CD8-positive, alpha-beta memory T cell (primary cell): ENCODE data around the gene GAD2. TPM values are rescaled to one million over a fixed set of nuclear protein-coding genes. Genes with fewer than 3 reads are reported as not detected.
A peak's percentile ranks its signal among the peaks of the same experiment; 100 is the strongest.

ENCODE experiments used
- CTCF ChIA-PET: fragments of 350-600 bp; sonication (Branson Sonifier 250); formaldehyde crosslinking; loops from one replicate; lab custom pipeline; 2021; ENCODE audit warnings: antibody characterized with exemption; lab: Charles Lee
- POLR2A ChIA-PET: fragments of 350-600 bp; sonication (Branson Sonifier 250); formaldehyde crosslinking; loops from one replicate; lab custom pipeline; 2021; ENCODE audit warnings: antibody characterized with exemption; lab: Charles Lee
- DNase-seq, 5 donors: peaks; one replicate each; pipeline versions ENCODE4 v3.0.0 to v3.0.0-alpha.2; 2020 to 2022; ENCODE audit warnings: mixed read lengths in 1 of 5
- H3K27ac ChIP-seq: one replicate; pipeline ENCODE4 v1.7.0; 2013; ENCODE audit warnings: low read depth, mild to moderate bottlenecking, low read length, moderate library complexity
- H3K27me3 ChIP-seq: 2 replicates; pipeline ENCODE4 v1.7.0; 2013; ENCODE audit warnings: low read length, mild to moderate bottlenecking; ENCODE audit not compliant: insufficient read depth, poor library complexity, severe bottlenecking
- H3K36me3 ChIP-seq: 2 replicates; pipeline ENCODE4 v1.7.0; 2013; ENCODE audit warnings: mild to moderate bottlenecking, low read length, moderate library complexity; ENCODE audit not compliant: insufficient read depth
- H3K4me1 ChIP-seq: 2 replicates; pipeline ENCODE4 v1.7.0; 2013; ENCODE audit warnings: mild to moderate bottlenecking, low read length, moderate library complexity; ENCODE audit not compliant: insufficient read depth
- H3K4me3 ChIP-seq: 2 replicates; pipeline ENCODE4 v1.7.0; 2013; ENCODE audit warnings: mild to moderate bottlenecking, low read length
- H3K9me3 ChIP-seq: 2 replicates; pipeline ENCODE4 v1.7.0; 2013; ENCODE audit warnings: mild to moderate bottlenecking, low read length
- H3K27ac Mint-ChIP-seq, 8 donors: one replicate each; pipeline ENCODE4 v1.8.0; 2020 to 2021; ENCODE audit warnings: mixed read lengths in 8 of 8, mild to moderate bottlenecking in 6 of 8, inconsistent platforms in 3 of 8, moderate library complexity in 3 of 8
- H3K27me3 Mint-ChIP-seq, 2 donors: one replicate each; pipeline ENCODE4 v1.8.0; 2020 to 2021; ENCODE audit warnings: mixed read lengths in 2 of 2, mild to moderate bottlenecking in 1 of 2, moderate library complexity in 1 of 2
- H3K36me3 Mint-ChIP-seq, 3 donors: one replicate each; pipeline ENCODE4 v1.8.0; 2020 to 2021; ENCODE audit warnings: mixed read lengths in 3 of 3, inconsistent platforms in 1 of 3, mild to moderate bottlenecking in 1 of 3
- H3K4me1 Mint-ChIP-seq, 3 donors: one replicate each; pipeline ENCODE4 v1.8.0; 2020 to 2021; ENCODE audit warnings: mixed read lengths in 3 of 3, inconsistent platforms in 1 of 3, mild to moderate bottlenecking in 1 of 3
- H3K4me3 Mint-ChIP-seq, 7 donors: one replicate each; pipeline ENCODE4 v1.8.0; 2020 to 2021; ENCODE audit warnings: mixed read lengths in 7 of 7, mild to moderate bottlenecking in 6 of 7, moderate library complexity in 4 of 7, inconsistent platforms in 2 of 7
- H3K9me3 Mint-ChIP-seq, 5 donors: one replicate each; pipeline ENCODE4 v1.8.0; 2020 to 2022; ENCODE audit warnings: mixed read lengths in 5 of 5, mild to moderate bottlenecking in 3 of 5, moderate library complexity in 2 of 5, inconsistent platforms in 1 of 5
- polyA plus RNA-seq: library from polyadenylated mRNA; unstranded; fragments of 300-500 nt; fragmentation: Illumina TruSeq; gene quantifications from one replicate; pipeline ENCODE4 v1.2.3, GENCODE V29; 2021
- total RNA-seq, 2 experiments: library from RNA; stranded (reverse); gene quantifications; one replicate each; pipeline ENCODE4 v1.2.3, GENCODE V29; 2021

The GAD2 gene
- total RNA-seq (not detected), polyA plus RNA-seq (not detected)

GRCh38 chr10:26216585-26217395 is at the start of gene GAD2:
Gene GAD2, plus strand, starts transcription at chr10:26216774. Its CDS starts 36 bp downstream, at chr10:26216810.
- H3K27ac ChIP-seq = no peak within 1 kb of the TSS
- Mint-ChIP-seq H3K36me3 (no peaks in the 10 kb centered on the region), H3K9me3 (peaks cover 0 to 1% (median 0%) of the 10 kb centered on the region in 5 donors), H3K27ac (no peak within 1 kb of the TSS), H3K4me1 (peaks cover 18 to 44% (median 39%) of the 10 kb centered on the region in 3 donors), H3K4me3 (peak within 1 kb of the TSS in 6 of 7 donors; percentile 63 to 92 (median 73)), H3K27me3 (peaks cover 74 to 88% of the 10 kb centered on the region in 2 donors)
- ChIA-PET POLR2A (no interaction called here), CTCF (no interaction called here)
- no peak within 1 kb of the TSS for H3K4me3 ChIP-seq
- no peak for DNase-seq
- peaks cover 33% of the 10 kb centered on the region for H3K27me3 ChIP-seq
- H3K36me3 ChIP-seq = no peaks in the 10 kb centered on the region
- H3K9me3 ChIP-seq = no peaks in the 10 kb centered on the region
- H3K4me1 ChIP-seq = no peaks in the 10 kb centered on the region

GRCh38 chr10:26169466-26169865 is 47.1 kb upstream of the GAD2 start:
- Histone ChIP-seq H3K9me3 (no peaks in the 10 kb centered on the region), H3K4me3 (no peak overlapping the region), H3K36me3 (no peaks in the 10 kb centered on the region), H3K4me1 (no peaks in the 10 kb centered on the region), H3K27me3 (no peaks in the 10 kb centered on the region), H3K27ac (no peak overlapping the region)
- Mint-ChIP-seq H3K4me3 (no peak overlapping the region), H3K36me3 (no peaks in the 10 kb centered on the region), H3K9me3 (no peaks in the 10 kb centered on the region), H3K4me1 (no peaks in the 10 kb centered on the region), H3K27ac (no peak overlapping the region), H3K27me3 (peaks cover 5 to 18% of the 10 kb centered on the region in 2 donors)
- ChIA-PET POLR2A (no interaction called here), CTCF (no interaction called here)
- no peak for DNase-seq

DNA sequence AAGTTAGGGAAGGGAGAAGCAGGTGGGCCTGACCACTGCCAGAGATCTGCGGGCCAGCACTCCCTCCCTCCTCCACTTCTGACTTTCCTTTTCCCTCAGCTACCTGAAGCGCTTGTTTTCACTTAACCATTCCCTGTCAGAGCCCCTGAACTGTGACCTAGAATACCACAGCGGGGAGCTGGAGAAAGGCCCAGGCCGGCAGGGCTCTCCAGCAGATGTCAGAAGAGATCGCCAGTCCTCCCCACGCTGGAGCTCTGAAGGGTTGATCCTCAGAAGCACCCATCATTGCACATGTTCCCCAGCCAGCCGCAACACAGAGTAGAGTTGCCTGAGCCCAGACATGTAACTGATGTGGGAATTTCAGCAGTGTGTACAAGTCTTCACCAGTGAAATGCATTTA is 44.4 kb upstream of the GAD2 start:
- no peaks in the 10 kb centered on the region for H3K9me3 Mint-ChIP-seq
- Histone ChIP-seq H3K9me3 (no peaks in the 10 kb centered on the region), H3K4me1 (no peaks in the 10 kb centered on the region), H3K4me3 (no peak overlapping the region), H3K36me3 (no peaks in the 10 kb centered on the region), H3K27ac (no peak overlapping the region), H3K27me3 (no peaks in the 10 kb centered on the region)
- no peak for DNase-seq
- H3K36me3 Mint-ChIP-seq = no peaks in the 10 kb centered on the region
- POLR2A ChIA-PET = no interaction called here
- no peak overlapping the region for H3K4me3 Mint-ChIP-seq
- CTCF ChIA-PET = no interaction called here
- no peaks in the 10 kb centered on the region for H3K4me1 Mint-ChIP-seq
- peaks cover 5 to 23% of the 10 kb centered on the region in 2 donors for H3K27me3 Mint-ChIP-seq
- no peak overlapping the region for H3K27ac Mint-ChIP-seq

DNA sequence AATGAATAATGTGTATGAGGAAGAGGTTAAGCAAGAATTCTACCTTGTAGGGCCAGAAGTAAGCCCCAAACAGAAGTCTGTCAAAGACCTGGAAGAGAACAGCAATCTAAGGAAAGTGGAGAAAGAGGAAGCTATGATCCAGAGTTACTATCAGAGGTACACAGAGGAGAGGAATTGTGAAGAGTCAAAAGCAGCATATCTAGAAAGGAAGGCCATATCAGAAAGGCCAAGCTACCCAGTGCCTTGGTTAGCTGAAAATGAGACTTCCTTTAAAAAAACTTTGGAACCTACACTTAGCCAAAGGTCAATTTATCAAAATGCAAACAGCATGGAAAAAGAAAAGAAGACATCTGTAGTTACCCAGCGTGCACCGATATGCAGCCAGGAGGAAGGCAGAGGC is 42.7 kb upstream of the GAD2 start:
- no peak overlapping the region for H3K4me3 Mint-ChIP-seq
- H3K9me3 Mint-ChIP-seq = peaks cover 0 to 2% (median 0%) of the 10 kb centered on the region in 5 donors
- ChIA-PET POLR2A (no interaction called here), CTCF (no interaction called here)
- H3K27ac Mint-ChIP-seq = no peak overlapping the region
- H3K27me3 ChIP-seq = no peaks in the 10 kb centered on the region
- peaks cover 5 to 23% of the 10 kb centered on the region in 2 donors for H3K27me3 Mint-ChIP-seq
- no peaks in the 10 kb centered on the region for H3K36me3 Mint-ChIP-seq
- DNase-seq = no peak
- no peaks in the 10 kb centered on the region for H3K36me3 ChIP-seq
- no peak overlapping the region for H3K4me3 ChIP-seq
- H3K27ac ChIP-seq = no peak overlapping the region
- no peaks in the 10 kb centered on the region for H3K4me1 Mint-ChIP-seq
- no peaks in the 10 kb centered on the region for H3K4me1 ChIP-seq
- no peaks in the 10 kb centered on the region for H3K9me3 ChIP-seq

GRCh38 chr10:26177341-26177740 is 39.2 kb upstream of the GAD2 start:
- CTCF ChIA-PET = no interaction called here
- Mint-ChIP-seq H3K4me3 (no peak overlapping the region), H3K27me3 (peaks cover 0 to 13% of the 10 kb centered on the region in 2 donors), H3K27ac (no peak overlapping the region), H3K4me1 (no peaks in the 10 kb centered on the region), H3K9me3 (peaks cover 0 to 2% (median 0%) of the 10 kb centered on the region in 5 donors), H3K36me3 (no peaks in the 10 kb centered on the region)
- H3K4me3 ChIP-seq = no peak overlapping the region
- H3K27ac ChIP-seq = no peak overlapping the region
- H3K4me1 ChIP-seq = no peaks in the 10 kb centered on the region
- H3K9me3 ChIP-seq = no peaks in the 10 kb centered on the region
- POLR2A ChIA-PET = no interaction called here
- no peaks in the 10 kb centered on the region for H3K27me3 ChIP-seq
- no peaks in the 10 kb centered on the region for H3K36me3 ChIP-seq
- DNase-seq = no peak

DNA sequence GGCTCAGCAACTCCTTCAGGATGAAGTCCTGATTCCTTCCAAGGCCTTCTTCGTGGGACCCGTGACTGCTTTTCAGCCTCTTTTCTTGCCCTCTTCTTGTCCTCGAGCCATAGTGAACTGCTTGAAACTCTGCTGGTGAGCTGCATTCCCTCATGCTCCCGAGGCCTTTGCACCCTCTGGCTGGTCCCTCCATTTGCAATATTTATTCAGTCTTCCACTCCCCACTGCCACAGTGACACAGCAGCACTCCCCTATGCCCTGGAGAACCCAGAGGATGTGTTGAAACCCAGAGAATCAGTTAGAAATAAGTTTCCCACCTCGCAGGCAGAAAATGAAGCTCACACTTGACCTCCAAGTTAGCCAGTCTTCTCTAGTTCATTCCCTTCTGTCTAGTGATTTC is 22.3 kb upstream of the GAD2 start:
- Histone ChIP-seq H3K4me3 (no peak overlapping the region), H3K9me3 (no peaks in the 10 kb centered on the region), H3K4me1 (no peaks in the 10 kb centered on the region), H3K27ac (no peak overlapping the region), H3K36me3 (no peaks in the 10 kb centered on the region), H3K27me3 (no peaks in the 10 kb centered on the region)
- Mint-ChIP-seq H3K27me3 (peaks cover 2 to 21% of the 10 kb centered on the region in 2 donors), H3K4me1 (no peaks in the 10 kb centered on the region), H3K27ac (no peak overlapping the region), H3K36me3 (no peaks in the 10 kb centered on the region), H3K9me3 (peaks cover 0 to 4% (median 0%) of the 10 kb centered on the region in 5 donors), H3K4me3 (no peak overlapping the region)
- ChIA-PET POLR2A (no interaction called here), CTCF (no interaction called here)
- DNase-seq = no peak

- Mint-ChIP-seq H3K36me3 (no peaks in the 10 kb centered on the region), H3K9me3 (peaks cover 0 to 4% (median 0%) of the 10 kb centered on the region in 5 donors), H3K4me3 (no peak overlapping the region), H3K27ac (no peak overlapping the region), H3K27me3 (peaks cover under 1 to 3% of the 10 kb centered on the region in 2 donors), H3K4me1 (no peaks in the 10 kb centered on the region)
- POLR2A ChIA-PET = no interaction called here
- DNase-seq = no peak
- CTCF ChIA-PET = no interaction called here
- H3K9me3 ChIP-seq = no peaks in the 10 kb centered on the region
- no peaks in the 10 kb centered on the region for H3K27me3 ChIP-seq
- H3K4me3 ChIP-seq = no peak overlapping the region
- no peaks in the 10 kb centered on the region for H3K36me3 ChIP-seq
- no peak overlapping the region for H3K27ac ChIP-seq
- H3K4me1 ChIP-seq = no peaks in the 10 kb centered on the region
Observed at GRCh38 chr10:26197248-26197647, 19.3 kb upstream of the GAD2 start.

DNA sequence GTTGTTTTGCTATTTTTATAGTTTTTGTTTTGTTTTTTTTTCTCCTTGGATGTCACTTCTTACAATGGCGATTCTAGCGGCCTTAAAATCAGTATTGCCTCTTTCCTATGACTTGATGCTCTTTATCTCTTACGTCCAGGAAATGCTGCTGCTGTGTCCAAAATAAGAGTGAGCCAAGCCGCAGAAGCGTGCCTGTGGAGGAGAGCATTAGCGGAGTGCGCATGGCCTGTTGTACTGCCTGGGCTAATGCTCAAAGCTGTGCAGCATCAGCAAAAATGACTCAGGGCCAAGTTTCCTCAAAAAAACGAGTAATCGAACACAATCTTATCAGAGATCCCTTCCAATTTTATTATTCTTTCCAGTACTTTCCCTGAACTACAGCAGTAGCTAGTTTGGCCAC is 18.5 kb upstream of the GAD2 start:
- CTCF ChIA-PET = no interaction called here

More for the DNA sequence above, 18.5 kb upstream of the GAD2 start:
- H3K4me1 Mint-ChIP-seq = no peaks in the 10 kb centered on the region
- H3K9me3 ChIP-seq = no peaks in the 10 kb centered on the region
- H3K36me3 Mint-ChIP-seq = no peaks in the 10 kb centered on the region
- H3K27me3 ChIP-seq = no peaks in the 10 kb centered on the region
- no peak overlapping the region for H3K4me3 Mint-ChIP-seq
- H3K27me3 Mint-ChIP-seq = peaks cover 0 to 3% of the 10 kb centered on the region in 2 donors
- H3K9me3 Mint-ChIP-seq = peaks cover 0 to 4% (median 0%) of the 10 kb centered on the region in 5 donors
- DNase-seq = no peak
- no peak overlapping the region for H3K4me3 ChIP-seq
- no peaks in the 10 kb centered on the region for H3K36me3 ChIP-seq
- no peak overlapping the region for H3K27ac ChIP-seq
- POLR2A ChIA-PET = no interaction called here
- no peak overlapping the region for H3K27ac Mint-ChIP-seq
- no peaks in the 10 kb centered on the region for H3K4me1 ChIP-seq
